Activated CD8-positive, alpha-beta T cell treated with anti-CD3 and anti-CD28 coated beads, Interleukin-2, amount 10 ng/mL, durations not matched to agents 7 days and 5 days (primary cell): ENCODE data around the gene GABARAPL2. TPM values are rescaled to one million over a fixed set of nuclear protein-coding genes. Genes with fewer than 3 reads are reported as not detected.

ENCODE experiments used
- ATAC-seq: fragments of 150-1000 bp; cut with Tn5 transposase; one replicate; pipeline ENCODE4 v1.10.0; 2021; ENCODE audit warnings: moderate library complexity
- CTCF ChIA-PET: fragments of 350-600 bp; sonication (Branson Sonifier 250); formaldehyde crosslinking; loops from one replicate; lab custom pipeline; 2021; ENCODE audit warnings: antibody characterized with exemption; lab: Charles Lee
- POLR2A ChIA-PET: fragments of 350-600 bp; sonication (Branson Sonifier 250); formaldehyde crosslinking; loops from one replicate; lab custom pipeline; 2021; ENCODE audit warnings: antibody characterized with exemption; lab: Charles Lee
- DNase-seq: peaks from one replicate; pipeline ENCODE4 v3.0.0-alpha.2; 2020
- H3K27ac Mint-ChIP-seq: one replicate; pipeline ENCODE4 v1.8.0; 2021; ENCODE audit warnings: mild to moderate bottlenecking, mixed read lengths
- H3K27me3 Mint-ChIP-seq: one replicate; pipeline ENCODE4 v1.8.0; 2021; ENCODE audit warnings: low read depth, mixed read lengths
- H3K36me3 Mint-ChIP-seq: one replicate; pipeline ENCODE4 v1.8.0; 2021; ENCODE audit warnings: low read depth, mixed read lengths
- H3K4me1 Mint-ChIP-seq: one replicate; pipeline ENCODE4 v1.8.0; 2021; ENCODE audit warnings: low read depth, mixed read lengths
- H3K4me3 Mint-ChIP-seq: one replicate; pipeline ENCODE4 v1.8.0; 2021; ENCODE audit warnings: mild to moderate bottlenecking, mixed read lengths
- H3K9me3 Mint-ChIP-seq: one replicate; pipeline ENCODE4 v1.8.0; 2022; ENCODE audit warnings: mixed read lengths; ENCODE audit not compliant: insufficient read depth
- total RNA-seq, 2 experiments: library from RNA; stranded (reverse); gene quantifications; one replicate each; pipeline ENCODE4 v1.2.3, GENCODE V29; 2021

The GABARAPL2 gene, protein sequence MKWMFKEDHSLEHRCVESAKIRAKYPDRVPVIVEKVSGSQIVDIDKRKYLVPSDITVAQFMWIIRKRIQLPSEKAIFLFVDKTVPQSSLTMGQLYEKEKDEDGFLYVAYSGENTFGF
- total RNA-seq = 10 to 100 TPM; 57.3 to 59.6 TPM

DNA sequence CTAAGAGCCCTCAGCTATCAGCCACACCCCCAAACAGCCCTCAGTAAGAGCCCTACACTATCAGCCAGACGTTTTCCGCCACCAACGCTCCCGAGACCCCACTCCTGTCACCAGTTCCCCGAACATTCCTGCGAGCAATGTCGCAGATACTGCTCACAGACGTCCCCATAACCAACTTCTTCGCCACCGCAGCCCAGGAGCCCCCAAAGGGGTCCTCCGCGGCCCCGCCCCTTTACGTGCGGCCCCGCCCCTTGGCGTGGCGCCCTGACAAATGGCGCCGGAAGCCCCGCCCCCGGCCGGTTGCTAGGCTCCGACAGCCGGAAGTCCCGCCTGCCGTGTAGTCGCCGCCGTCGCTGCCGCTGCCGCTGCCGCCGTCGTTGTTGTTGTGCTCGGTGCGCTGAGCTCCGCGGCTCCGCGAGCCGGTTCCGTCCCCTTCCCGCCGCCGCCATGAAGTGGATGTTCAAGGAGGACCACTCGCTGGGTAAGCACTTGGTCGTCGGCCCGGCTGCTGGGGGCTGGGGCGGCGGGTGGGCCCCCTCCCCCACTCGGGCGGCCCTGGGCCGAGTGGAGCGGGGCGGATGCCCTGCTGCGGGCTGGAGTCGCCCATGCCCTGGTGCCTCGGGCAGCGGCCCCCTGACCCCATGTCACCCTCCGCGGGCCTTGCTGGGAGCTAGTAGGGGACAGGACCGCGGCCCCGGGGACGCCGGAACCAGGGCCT is at the start of gene GABARAPL2:
Gene GABARAPL2 (plus strand): TSS at position 340 of the 718 bp plus-strand sequence. CDS start 108 bp downstream, at position 448.
- DNase-seq (peak; percentile 92), ATAC-seq (peak; percentile 79)
- CTCF ChIA-PET = interaction anchor here (0.6 to 4.7 kb wide), 7 partner anchors 10 to 198 kb away, joined by 3 to 17 read pairs (median 4); partner anchors contain the start of genes TMEM170A and TMEM231
- no peaks in the 10 kb centered on the region for H3K9me3 Mint-ChIP-seq
- H3K4me3 Mint-ChIP-seq = peak within 1 kb of the TSS; percentile 97
- peak within 1 kb of the TSS; percentile 90 for H3K27ac Mint-ChIP-seq
- H3K4me1 Mint-ChIP-seq = peaks cover 39% of the 10 kb centered on the region
- H3K27me3 Mint-ChIP-seq = peaks cover 14% of the 10 kb centered on the region
- H3K36me3 Mint-ChIP-seq = peaks cover 22% of the 10 kb centered on the region
- POLR2A ChIA-PET = interaction anchor here (0.9 to 3.8 kb wide), 9 partner anchors 9 to 133 kb away, joined by 3 to 19 read pairs (median 4); partner anchors contain the start of genes ADAT1, CFDP1, KARS1 and TERF2IP

DNA sequence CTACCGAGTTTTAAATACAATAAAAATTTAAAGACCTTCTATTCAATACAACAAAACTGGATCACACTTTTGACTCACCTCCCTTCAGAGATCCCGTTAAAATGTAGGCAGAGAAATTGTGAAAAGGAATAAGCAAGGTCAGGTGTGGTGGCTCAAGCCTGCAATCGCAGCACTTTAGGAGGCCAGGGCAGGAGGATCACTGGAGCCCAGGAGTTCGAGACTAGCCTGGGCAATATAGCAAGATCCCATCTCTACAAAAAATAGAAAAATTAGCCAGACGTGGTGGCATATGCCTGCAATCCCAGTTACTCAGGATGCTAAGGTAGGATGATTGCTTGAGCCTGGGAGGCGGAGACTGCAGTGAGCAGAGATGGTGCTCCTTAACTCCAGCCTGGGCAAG is 47.0 kb upstream of the GABARAPL2 start:
- Mint-ChIP-seq H3K4me1 (peaks cover 13% of the 10 kb centered on the region), H3K36me3 (no peaks in the 10 kb centered on the region), H3K27ac (no peak overlapping the region), H3K27me3 (no peaks in the 10 kb centered on the region), H3K4me3 (no peak overlapping the region), H3K9me3 (no peaks in the 10 kb centered on the region)
- ATAC-seq (no peak), DNase-seq (no peak)
- POLR2A ChIA-PET = no interaction called here
- CTCF ChIA-PET = interaction anchor here (0.8 to 1.2 kb wide), 2 partner anchors 31 to 102 kb away, joined by 3 to 5 read pairs; no protein-coding TSS in a partner anchor

DNA sequence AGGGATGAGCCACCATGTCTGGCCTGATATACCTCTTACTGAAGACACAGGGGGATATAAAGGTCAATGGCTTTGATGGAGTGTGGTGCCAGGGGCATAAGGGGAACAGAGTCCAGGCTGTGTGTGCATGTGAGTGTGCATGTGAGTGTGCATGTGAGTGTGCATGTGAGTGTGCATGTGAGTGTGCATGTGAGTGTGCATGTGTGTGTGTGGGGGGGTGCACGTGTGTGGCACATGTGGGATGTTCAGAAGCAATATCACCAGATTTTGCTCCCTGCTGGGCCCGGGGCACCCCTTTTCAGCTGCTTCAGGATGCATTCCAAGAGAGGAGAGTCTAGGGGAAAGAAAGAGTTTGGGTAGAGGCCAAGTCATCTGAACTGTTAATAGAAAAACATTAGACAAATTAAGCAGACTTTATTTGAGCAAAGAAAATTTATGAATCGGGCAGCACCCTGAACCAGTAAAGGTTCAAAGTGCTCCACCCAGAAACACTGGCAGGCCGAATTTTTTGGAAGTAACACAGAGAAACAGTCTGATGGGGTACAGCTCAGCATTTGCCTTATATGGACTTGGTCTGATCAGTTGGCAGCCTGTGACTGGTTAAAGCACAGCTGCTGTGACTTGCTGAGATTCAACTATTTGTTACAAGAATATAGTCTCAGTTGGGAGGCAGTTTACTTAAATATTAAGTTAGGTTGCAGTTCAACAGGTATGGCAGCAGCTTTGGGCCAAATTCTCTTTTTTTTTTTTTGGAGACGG is 40.0 kb upstream of the GABARAPL2 start:
- DNase-seq (no peak), ATAC-seq (no peak)
- no peaks in the 10 kb centered on the region for H3K27me3 Mint-ChIP-seq
- H3K27ac Mint-ChIP-seq = no peak overlapping the region
- POLR2A ChIA-PET = interaction anchor here (0.6 to 0.7 kb wide), 2 partner anchors 62 to 704 kb away, joined by 3 read pairs; no protein-coding TSS in a partner anchor
- no peak overlapping the region for H3K4me3 Mint-ChIP-seq
- H3K4me1 Mint-ChIP-seq = no peaks in the 10 kb centered on the region
- no peaks in the 10 kb centered on the region for H3K36me3 Mint-ChIP-seq
- CTCF ChIA-PET = no interaction called here
- H3K9me3 Mint-ChIP-seq = no peaks in the 10 kb centered on the region

DNA sequence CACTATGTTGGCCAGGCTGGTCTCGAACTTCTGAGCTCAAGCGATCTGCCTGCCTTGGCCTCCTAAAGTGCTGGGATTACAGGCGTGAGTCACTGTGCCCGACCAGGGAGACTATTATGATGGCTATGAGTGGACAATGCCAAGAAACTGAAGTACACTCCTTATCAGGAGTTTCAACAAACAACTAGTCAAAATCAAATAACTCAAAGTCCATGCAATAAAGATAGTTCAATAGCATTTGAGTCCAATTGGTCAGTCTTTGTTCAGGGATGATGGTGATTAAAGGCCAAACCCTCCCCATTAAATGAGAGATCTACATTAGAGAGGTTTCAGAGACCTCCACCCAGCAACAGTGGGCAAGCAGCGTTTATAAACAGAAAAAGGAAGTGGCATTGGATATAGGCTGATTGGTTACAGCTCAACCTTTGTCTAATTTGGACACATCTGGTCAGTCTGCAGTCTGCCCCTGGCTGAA is 38.3 kb upstream of the GABARAPL2 start:
- ATAC-seq (no peak), DNase-seq (no peak)
- no peaks in the 10 kb centered on the region for H3K9me3 Mint-ChIP-seq
- no peaks in the 10 kb centered on the region for H3K27me3 Mint-ChIP-seq
- no peak overlapping the region for H3K27ac Mint-ChIP-seq
- no peaks in the 10 kb centered on the region for H3K36me3 Mint-ChIP-seq
- ChIA-PET CTCF (interaction anchor here (1.3 kb wide), 1 partner anchor 11 kb away, joined by 4 read pairs; no protein-coding TSS in a partner anchor), POLR2A (no interaction called here)
- no peaks in the 10 kb centered on the region for H3K4me1 Mint-ChIP-seq
- H3K4me3 Mint-ChIP-seq = no peak overlapping the region

DNA sequence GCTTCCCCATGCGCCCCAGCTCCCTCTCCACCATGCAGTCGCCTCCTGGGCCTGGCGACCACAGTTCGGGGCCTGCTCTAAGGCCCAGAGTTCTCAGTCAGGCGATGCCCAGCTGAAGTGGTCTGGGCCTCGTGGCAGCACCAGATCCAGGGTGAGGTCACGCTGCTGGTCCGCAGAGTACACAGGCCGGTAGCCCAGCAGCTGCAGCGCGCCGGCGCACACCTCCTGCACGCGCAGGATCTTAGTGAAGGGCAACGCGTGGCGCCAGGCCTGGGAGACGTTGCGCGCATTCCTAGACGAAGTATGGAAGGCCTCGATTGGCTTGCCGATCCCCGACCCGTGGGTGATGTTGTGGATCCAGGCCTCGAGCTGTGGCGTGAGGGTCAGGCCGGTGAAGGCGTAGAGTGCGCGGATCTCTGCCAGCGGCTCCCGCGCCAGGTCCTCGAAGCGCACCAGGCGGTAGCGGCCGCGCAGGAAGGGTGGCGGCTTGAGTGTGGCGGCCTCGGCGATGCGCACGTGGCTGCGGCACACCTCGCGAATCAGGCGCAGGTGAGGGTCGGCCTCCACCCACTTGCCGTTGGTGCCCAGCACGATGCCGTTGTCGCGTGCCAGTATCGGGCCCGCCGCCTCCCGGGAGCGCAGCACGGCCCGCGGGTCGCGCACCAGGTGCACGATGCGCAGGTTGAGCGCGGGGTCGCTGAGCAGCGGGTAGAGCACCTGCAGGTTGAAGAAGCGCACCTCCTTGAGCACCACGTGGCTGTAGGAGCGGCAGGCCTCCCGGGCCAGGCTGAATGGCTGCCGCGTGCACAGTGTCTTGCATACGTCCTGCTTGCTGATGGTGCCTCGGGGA is 36.9 kb upstream of the GABARAPL2 start:
- ATAC-seq = no peak
- Mint-ChIP-seq H3K27me3 (no peaks in the 10 kb centered on the region), H3K9me3 (no peaks in the 10 kb centered on the region), H3K36me3 (no peaks in the 10 kb centered on the region), H3K4me3 (no peak overlapping the region), H3K4me1 (no peaks in the 10 kb centered on the region), H3K27ac (no peak overlapping the region)
- ChIA-PET POLR2A (no interaction called here), CTCF (no interaction called here)
- no peak for DNase-seq

DNA sequence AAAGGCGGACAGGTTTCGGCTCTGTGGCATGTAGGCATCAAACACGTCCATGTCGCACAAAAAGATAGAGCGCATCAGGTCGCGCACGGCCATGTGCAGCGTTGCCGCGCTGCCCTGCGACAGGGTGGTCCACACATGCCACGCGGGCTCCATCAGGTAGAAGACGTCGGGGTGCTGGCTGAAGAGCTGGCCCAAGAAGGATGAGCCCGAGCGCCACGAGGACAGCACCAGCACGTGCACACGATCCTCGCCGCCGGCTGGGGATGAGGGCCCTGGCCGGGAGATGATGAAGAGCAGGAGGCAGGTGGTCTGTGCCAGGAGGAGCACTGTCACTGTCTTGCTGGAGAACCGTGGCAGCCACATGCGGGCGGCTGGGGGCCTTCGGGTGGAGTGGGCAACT is 36.2 kb upstream of the GABARAPL2 start:
- Mint-ChIP-seq H3K4me1 (no peaks in the 10 kb centered on the region), H3K36me3 (no peaks in the 10 kb centered on the region), H3K9me3 (no peaks in the 10 kb centered on the region), H3K27ac (no peak overlapping the region), H3K4me3 (no peak overlapping the region), H3K27me3 (no peaks in the 10 kb centered on the region)
- CTCF ChIA-PET = no interaction called here
- no peak for ATAC-seq
- POLR2A ChIA-PET = no interaction called here
- no peak for DNase-seq

DNA sequence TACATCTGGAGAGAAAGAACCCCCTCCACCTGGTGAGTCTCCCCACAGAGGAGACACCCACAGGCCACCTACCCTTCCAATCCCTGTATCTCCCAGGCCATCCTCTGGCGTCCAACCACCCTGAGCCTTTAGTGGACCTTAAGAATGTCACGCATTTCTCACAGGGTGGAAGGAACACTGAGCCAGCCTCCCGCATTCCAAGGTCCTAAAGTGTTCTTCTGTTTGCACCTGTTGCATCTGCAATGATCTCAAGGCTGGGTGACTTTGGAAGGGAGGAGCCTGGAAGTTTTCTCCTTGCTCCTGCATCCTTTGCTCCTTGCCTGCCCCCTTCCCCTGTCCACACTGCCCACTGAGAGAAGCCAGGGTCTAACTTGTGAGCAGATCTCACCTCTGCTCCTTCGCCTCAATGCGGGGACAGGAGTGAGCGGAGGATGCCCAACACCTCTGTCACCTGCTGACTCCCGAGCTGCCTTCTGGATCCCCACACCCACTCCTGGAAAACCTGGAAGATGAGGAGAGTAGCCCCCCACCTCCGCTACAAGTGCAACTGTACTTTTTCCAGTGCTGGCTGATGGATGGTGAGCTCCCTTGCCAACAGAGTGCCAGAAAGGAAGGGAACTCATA is 33.9 kb upstream of the GABARAPL2 start:
- Mint-ChIP-seq H3K9me3 (no peaks in the 10 kb centered on the region), H3K36me3 (no peaks in the 10 kb centered on the region)

DNA sequence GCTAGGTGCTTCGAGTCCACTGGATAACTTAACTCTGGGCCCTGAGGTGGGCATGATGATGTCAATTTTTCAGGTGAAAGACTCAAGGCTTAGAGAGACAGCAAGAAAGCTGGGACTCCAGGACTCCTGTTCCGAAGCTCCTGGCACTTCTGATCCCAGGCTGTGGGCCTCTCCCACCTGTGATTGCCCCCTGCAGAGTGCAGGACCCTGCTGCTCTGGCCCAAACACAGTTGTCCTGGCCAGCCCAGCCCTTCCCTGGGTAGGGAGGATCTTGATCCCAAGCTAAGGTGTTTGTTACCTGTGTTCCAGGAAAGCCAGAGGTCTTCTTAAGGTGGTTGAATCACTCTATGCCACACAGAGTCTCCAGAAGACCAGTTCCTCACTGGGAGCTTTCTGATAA is 33.4 kb upstream of the GABARAPL2 start:
- no peak for ATAC-seq
- DNase-seq = no peak
- H3K4me1 Mint-ChIP-seq = no peaks in the 10 kb centered on the region
- H3K27me3 Mint-ChIP-seq = no peaks in the 10 kb centered on the region
- H3K27ac Mint-ChIP-seq = no peak overlapping the region
- POLR2A ChIA-PET = no interaction called here
- CTCF ChIA-PET = no interaction called here
- no peak overlapping the region for H3K4me3 Mint-ChIP-seq
- no peaks in the 10 kb centered on the region for H3K9me3 Mint-ChIP-seq
- H3K36me3 Mint-ChIP-seq = no peaks in the 10 kb centered on the region

More for the DNA sequence above, 33.9 kb upstream of the GABARAPL2 start:
- ChIA-PET POLR2A (no interaction called here), CTCF (interaction anchor here (1.3 kb wide), 1 partner anchor 67 kb away, joined by 3 read pairs; no protein-coding TSS in a partner anchor)
- Mint-ChIP-seq H3K27ac (no peak overlapping the region), H3K27me3 (no peaks in the 10 kb centered on the region), H3K4me3 (no peak overlapping the region), H3K4me1 (no peaks in the 10 kb centered on the region)
- DNase-seq (no peak), ATAC-seq (no peak)

DNA sequence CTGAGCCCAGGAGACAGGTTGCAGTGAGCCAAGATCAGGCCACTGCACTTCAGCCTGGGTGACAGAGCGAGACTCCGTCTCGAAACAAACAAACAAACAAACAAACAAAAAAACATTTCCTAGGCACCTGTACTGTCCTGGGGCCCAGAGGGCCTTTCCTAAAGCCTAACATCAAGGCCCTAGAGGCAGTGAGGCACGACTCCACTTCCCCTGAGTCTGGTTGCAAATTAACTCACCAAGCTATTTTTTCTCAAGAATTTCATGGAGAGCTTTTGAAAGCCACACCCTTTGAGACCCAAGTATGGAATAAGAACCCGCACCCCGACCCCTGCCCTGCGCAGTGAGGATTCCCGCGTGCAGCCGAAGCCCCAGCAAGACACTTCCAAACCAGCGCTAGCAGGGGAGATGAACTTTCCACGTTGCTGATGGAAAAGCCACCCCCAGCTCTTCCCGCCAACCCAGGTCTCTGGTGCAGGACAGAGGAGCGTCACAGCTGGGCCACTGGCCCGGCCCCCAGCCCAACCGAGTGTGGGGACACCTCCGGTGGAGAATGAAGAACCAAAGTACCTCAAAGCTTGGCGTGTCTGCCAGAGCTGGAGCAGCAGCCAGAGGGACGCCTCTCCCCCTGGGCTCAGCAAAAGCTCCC is 31.5 kb upstream of the GABARAPL2 start:
- Mint-ChIP-seq H3K36me3 (no peaks in the 10 kb centered on the region), H3K4me3 (no peak overlapping the region), H3K27me3 (no peaks in the 10 kb centered on the region), H3K9me3 (no peaks in the 10 kb centered on the region), H3K27ac (no peak overlapping the region), H3K4me1 (no peaks in the 10 kb centered on the region)
- no peak for ATAC-seq
- ChIA-PET POLR2A (interaction anchor here (0.7 kb wide), 1 partner anchor 82 kb away, joined by 3 read pairs; no protein-coding TSS in a partner anchor), CTCF (interaction anchor here (1.2 to 2.0 kb wide), 2 partner anchors 13 to 17 kb away, joined by 3 to 7 read pairs; no protein-coding TSS in a partner anchor)
- DNase-seq = no peak

DNA sequence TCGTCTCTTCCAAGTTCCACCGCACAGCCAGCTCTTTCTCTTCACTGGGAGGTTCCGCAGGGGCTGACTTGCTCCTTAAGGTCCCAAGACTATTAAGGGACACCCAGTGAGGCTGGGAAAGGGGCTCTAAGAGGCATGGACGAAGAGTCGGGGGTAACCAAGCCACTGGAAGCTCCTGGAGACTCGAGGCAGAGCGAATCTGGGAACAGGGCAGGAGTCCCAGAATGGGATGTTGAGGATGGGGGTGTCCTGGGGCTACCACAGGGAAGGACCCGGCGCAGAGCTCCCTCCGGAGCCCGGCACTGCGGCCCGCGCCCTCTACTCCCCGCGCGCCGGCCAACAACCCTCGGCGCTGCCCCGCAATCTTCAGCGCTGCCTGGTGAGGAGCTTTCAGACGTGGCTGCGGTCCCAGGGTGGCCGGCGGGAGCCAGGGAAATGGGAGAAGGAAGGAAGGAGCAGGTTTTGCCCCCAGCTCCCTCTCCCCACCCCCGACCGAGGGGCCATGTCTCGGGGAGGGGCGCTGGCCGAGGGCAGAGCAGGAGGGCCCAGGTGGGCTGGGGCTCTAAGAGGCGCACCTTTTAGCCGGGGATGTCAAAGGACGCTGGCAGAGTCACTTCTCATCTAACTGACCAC is 30.9 kb upstream of the GABARAPL2 start:
- no peaks in the 10 kb centered on the region for H3K9me3 Mint-ChIP-seq
- no peaks in the 10 kb centered on the region for H3K27me3 Mint-ChIP-seq
- ATAC-seq = no peak
- no peak overlapping the region for H3K27ac Mint-ChIP-seq
- no peak overlapping the region for H3K4me3 Mint-ChIP-seq
- POLR2A ChIA-PET = no interaction called here
- CTCF ChIA-PET = interaction anchor here (2.0 kb wide), 1 partner anchor 14 kb away, joined by 7 read pairs; no protein-coding TSS in a partner anchor
- DNase-seq = no peak
- H3K36me3 Mint-ChIP-seq = no peaks in the 10 kb centered on the region
- no peaks in the 10 kb centered on the region for H3K4me1 Mint-ChIP-seq
